H7 (cell line): ENCODE results near the gene FAM174C. TPM values are rescaled to one million over a fixed set of nuclear protein-coding genes. Genes with fewer than 3 reads are reported as not detected.

Source experiments
- DNase-seq: peaks from one replicate; pipeline ENCODE4 v3.0.0; 2012
- H3K27me3 ChIP-seq: 2 replicates; pipeline ENCODE4 v1.6.0; 2011; ENCODE audit warnings: mild to moderate bottlenecking, low read length; ENCODE audit not compliant: control insufficient read depth, insufficient read depth
- H3K36me3 ChIP-seq: replicated peaks from 2 replicates; pipeline ENCODE4 v1.5.1; 2011; ENCODE audit warnings: low read length; ENCODE audit not compliant: control insufficient read depth, insufficient read depth
- H3K4me3 ChIP-seq: 2 replicates; pipeline ENCODE4 v1.5.1; 2011; ENCODE audit warnings: low read depth, mild to moderate bottlenecking, control low read depth, low read length, moderate library complexity; ENCODE audit not compliant: insufficient read depth
- total RNA-seq: library from RNA; depleted of rRNA; stranded (reverse); fragments of >200 nt; shearing (Covaris generic); gene quantifications from 2 replicates; pipeline ENCODE4 v1.2.3, GENCODE V29; 2014

FAM174C gene
- total RNA-seq, 1 experiment from 2014 or later, result 83.1 TPM

DNA sequence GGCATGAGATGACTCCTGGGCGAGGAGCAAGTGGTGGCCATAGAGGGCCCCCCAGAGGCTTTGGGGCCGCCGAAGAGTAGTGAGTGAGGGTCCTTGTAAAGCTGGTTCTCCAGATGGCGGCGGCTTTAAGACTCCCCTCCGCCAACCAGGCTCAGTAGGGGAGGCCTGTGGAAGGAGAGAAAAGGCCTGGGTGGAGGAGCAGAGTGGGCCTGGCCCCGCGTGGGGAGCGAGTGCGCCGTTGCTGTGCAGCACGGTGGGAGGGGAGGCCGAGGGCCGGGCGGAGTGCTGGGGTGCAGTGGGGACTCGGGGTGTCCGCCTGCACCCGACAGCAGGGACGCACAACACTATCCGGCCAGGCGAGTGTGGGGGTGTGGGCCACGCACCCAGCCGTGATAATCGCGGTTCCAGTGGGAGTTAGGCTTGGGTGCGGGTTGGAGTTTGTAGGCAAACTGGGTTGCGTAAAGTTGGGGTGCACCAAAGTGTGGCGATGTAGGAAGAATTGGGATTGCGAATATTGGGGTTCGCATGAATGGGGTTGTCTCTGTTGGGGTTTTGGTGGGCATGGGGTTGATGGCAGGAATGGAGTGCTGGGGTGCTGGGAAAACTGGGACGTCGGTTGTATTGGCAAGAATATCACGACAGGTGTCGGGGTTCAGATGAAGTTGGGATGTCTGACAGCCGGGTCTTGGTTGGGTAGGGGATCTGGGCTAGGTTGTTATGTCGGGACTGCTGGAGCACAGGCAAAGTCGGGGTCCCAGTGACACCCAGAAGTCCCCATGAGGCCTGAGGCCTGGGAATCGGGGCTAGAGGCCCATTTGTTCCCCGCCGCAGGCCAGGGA lies 6.9 kb upstream of the FAM174C start:
- Histone ChIP-seq H3K36me3 (peaks cover 26% of the 10 kb centered on the region), H3K4me3 (peak overlapping the region; percentile 17; the same call in 1 of the 2 replicates), H3K27me3 (peaks cover 3% of the 10 kb centered on the region)
- DNase-seq, result peak; percentile 69

DNA sequence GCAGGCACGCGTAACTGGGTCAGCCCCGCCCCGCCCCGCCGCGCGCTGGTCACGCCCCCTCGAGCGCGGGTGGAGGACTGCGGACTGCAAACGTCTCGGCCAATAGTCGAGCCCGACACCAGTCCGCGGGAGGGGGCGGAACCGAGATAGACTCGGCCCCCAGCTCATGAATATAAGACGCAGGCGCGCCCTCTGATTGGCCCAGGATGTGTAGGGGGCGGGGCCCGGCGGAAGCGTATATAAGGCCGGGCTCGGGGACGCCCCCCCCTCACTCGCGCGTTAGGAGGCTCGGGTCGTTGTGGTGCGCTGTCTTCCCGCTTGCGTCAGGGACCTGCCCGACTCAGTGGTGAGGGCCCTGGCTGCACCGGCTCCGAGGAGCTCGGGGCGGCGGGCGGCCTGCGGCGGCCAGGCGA lies 6.3 kb upstream of the FAM174C start, which contains the start of gene CIRBP:
Gene CIRBP, plus strand, starts transcription at position 268 of the 413 bp plus-strand sequence. CDS start 1,602 bp downstream, outside the sequence.
- Histone ChIP-seq H3K36me3 (peaks cover 31% of the 10 kb centered on the region), H3K4me3 (peak within 1 kb of the TSS; percentile 85), H3K27me3 (peaks cover 3% of the 10 kb centered on the region)
- DNase-seq, result peak; percentile 100

DNA sequence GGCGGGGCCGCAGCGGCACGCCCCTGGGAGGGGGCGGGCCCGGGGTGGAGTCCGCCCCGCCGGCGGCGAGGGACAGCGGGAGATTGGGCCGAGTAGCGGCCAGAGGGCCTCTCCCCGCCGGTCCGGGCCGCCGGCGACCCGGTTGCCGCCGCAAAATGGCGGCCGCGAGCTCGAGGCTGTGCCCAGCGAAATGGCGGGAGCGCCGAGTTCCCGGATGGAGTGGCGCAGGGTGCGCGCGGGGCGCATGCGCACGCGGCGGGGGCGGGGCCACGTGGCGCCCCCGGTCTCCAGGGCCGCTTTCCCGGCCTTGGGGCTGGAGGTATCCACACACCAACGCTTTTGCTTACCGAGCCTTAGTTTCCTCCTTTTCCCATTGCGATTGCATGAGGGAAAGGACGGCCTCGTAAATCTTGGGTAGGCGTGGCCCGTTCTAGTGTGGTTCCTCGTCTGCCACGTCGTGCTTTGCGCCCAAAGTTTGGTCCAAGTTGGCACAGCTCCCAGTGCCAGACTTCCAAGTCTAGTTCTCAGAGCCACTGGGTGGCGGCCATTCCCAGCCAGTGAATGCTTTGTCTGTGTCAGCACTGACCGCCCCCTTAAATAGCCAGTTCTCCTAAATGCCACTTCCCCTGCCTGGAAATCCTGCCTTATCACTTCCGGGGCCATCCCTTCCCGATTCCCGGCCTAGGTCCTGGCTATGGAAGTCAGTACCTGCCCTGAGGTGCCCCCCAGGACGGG lies 5.7 kb upstream of the FAM174C start:
- H3K27me3 ChIP-seq, result peaks cover 3% of the 10 kb centered on the region
- H3K4me3 ChIP-seq, result peak overlapping the region; percentile 85
- DNase-seq, result peak; percentile 98
- H3K36me3 ChIP-seq, result peaks cover 32% of the 10 kb centered on the region

DNA sequence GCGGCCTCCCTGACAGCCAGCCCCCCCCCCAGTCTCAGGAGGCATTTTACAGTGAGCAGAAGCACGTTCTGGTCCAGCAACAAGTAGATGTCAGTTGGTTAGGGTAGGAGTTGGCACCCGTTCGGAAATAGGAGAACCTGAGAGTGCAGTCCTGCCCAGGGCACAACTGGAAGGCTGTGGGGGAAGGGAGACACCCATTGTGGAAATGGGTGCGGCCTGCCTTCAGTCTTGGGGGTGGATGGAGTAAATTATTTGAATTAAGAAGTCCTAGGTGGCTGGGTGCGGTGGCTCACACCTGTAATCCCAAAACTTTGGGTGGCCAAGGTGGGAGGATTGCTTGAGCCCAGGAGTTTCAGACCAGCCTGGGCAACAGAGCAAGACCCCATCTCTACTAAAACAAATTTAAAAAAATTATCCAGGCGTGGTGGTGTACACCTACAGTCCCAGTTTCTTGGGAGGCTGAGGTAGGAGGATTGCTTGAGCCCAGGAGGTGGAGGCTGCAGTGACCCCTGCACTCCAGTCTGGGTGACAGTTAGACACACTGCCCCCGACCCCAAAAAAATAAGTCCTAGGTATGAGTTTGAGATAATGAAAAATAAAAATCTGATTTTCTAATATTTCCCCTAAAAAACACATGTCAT lies 5.0 kb upstream of the FAM174C start:
- peaks cover 32% of the 10 kb centered on the region for H3K36me3 ChIP-seq
- no peak for DNase-seq
- H3K4me3 ChIP-seq, result peak overlapping the region; percentile 85
- H3K27me3 ChIP-seq, result peaks cover 3% of the 10 kb centered on the region

DNA sequence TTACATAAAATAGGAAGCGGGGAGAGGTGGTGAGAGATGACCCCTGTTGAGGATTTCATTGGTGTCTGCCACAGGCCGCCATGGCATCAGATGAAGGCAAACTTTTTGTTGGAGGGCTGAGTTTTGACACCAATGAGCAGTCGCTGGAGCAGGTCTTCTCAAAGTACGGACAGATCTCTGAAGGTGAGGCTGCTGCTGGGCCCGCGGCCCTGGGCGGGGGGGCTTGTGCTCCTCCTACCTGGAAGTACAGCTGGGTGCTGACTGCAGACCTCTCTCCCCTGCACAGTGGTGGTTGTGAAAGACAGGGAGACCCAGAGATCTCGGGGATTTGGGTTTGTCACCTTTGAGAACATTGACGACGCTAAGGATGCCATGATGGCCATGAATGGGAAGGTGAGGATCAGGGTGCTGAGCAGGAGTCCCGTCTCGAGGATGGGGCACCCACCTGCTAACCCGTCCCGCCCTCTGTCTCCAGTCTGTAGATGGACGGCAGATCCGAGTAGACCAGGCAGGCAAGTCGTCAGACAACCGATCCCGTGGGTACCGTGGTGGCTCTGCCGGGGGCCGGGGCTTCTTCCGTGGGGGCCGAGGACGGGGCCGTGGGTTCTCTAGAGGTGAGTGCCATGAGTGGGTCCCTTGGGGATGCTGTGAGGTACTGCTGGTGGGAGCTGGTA lies 4.3 kb upstream of the FAM174C start:
- Histone ChIP-seq H3K36me3 (peaks cover 32% of the 10 kb centered on the region), H3K27me3 (peaks cover 3% of the 10 kb centered on the region), H3K4me3 (no peak overlapping the region)
- no peak for DNase-seq

DNA sequence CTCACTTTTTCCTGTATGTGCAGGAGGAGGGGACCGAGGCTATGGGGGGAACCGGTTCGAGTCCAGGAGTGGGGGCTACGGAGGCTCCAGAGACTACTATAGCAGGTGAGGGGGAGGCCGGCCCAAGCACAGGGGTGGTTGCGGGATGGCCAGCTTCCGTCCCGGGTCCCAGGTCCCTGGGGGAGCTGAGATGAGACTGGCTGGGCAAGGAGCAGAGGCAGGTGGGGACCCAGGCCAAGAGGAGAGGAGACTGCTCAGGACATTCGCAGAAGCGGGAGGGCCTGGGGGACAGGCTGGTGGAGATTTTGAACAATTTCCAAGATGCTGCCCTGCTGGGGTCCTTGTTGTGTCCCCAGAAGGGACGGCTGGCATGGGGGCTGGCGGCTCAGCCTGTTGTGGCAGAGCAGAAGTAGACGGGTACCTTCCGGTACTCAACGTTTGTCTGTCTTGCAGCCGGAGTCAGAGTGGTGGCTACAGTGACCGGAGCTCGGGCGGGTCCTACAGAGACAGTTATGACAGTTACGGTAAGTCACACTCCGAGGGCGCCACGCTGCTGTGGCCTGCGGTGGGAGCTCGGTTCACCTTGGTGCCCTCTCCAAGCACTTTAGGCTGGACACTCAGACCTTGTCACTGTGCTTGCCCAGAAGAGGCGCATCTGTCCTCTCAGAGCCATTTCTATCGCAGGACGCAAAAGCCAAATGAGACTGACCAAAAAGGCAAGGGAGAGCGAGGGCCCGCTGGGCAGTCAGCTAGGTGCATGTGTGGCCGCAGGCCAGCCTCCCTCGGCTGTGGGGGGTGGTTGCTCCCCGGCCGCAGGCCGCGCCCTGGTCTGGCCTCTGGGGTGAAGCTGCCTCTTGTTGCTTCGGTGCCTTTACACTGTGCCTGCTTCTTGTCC lies 3.6 kb upstream of the FAM174C start:
- DNase-seq, result no peak
- Histone ChIP-seq H3K27me3 (peaks cover 3% of the 10 kb centered on the region), H3K36me3 (peaks cover 32% of the 10 kb centered on the region), H3K4me3 (no peak overlapping the region)

DNA sequence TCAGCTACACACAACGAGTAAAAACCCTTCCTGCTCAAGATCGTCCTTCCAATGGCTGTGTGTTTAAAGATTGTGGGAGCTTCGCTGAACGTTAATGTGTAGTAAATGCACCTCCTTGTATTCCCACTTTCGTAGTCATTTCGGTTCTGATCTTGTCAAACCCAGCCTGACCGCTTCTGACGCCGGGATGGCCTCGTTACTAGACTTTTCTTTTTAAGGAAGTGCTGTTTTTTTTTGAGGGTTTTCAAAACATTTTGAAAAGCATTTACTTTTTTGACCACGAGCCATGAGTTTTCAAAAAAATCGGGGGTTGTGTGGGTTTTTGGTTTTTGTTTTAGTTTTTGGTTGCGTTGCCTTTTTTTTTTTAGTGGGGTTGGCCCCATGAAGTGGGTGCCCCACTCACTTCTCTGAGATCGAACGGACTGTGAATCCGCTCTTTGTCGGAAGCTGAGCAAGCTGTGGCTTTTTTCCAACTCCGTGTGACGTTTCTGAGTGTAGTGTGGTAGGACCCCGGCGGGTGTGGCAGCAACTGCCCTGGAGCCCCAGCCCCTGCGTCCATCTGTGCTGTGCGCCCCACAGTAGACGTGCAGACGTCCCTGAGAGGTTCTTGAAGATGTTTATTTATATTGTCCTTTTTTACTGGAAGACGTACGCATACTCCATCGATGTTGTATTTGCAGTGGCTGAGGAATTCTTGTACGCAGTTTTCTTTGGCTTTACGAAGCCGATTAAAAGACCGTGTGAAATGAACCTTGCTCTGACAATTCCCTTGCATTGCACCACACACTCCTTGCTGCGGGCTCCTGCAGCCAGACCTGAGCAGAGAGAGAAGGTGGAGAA lies 2.7 kb upstream of the FAM174C start:
- DNase-seq, result no peak
- Histone ChIP-seq H3K36me3 (peaks cover 32% of the 10 kb centered on the region), H3K4me3 (no peak overlapping the region), H3K27me3 (no peaks in the 10 kb centered on the region; the same call in 1 of the 2 replicates)

DNA sequence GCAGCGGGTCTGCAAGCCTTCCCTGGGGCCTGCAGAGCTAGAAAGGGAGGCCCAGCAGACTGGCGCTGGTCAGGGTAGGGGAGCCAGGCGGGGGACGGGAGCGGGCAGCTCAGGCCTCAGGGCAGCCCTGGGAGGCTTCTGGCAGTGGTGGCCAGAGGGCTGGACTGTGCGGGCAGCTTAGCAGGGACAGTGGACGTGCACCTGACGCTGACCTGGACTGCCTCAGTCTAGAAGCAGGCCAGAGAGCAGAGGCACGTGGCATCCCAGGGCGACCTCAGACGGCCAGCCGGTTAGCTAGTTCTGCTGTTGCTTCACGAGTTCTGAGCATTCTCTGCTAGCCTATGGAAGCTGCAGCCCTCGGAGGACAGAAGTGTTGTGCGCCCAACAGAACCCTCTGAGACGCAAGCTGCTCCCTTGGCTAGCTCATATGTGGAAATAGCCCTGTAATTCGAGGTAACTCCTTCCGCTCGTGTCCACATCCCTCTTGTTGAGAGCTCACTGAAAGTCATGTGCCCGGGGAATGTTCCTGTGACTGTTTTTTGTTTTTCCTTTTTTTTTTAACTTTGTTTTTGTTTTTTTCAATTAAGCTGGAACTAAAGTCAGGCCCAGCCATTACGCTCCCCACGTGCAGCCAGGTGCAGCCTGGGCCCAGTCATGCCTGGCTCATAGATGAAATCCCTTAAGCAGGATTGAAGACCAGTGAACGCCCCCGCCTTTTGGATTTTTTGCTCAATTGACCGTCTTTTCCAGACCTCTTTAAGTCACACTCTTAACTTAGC lies 1.9 kb upstream of the FAM174C start:
- no peaks in the 10 kb centered on the region for H3K27me3 ChIP-seq
- no peak for DNase-seq
- no peak overlapping the region for H3K4me3 ChIP-seq
- H3K36me3 ChIP-seq, result peaks cover 32% of the 10 kb centered on the region

DNA sequence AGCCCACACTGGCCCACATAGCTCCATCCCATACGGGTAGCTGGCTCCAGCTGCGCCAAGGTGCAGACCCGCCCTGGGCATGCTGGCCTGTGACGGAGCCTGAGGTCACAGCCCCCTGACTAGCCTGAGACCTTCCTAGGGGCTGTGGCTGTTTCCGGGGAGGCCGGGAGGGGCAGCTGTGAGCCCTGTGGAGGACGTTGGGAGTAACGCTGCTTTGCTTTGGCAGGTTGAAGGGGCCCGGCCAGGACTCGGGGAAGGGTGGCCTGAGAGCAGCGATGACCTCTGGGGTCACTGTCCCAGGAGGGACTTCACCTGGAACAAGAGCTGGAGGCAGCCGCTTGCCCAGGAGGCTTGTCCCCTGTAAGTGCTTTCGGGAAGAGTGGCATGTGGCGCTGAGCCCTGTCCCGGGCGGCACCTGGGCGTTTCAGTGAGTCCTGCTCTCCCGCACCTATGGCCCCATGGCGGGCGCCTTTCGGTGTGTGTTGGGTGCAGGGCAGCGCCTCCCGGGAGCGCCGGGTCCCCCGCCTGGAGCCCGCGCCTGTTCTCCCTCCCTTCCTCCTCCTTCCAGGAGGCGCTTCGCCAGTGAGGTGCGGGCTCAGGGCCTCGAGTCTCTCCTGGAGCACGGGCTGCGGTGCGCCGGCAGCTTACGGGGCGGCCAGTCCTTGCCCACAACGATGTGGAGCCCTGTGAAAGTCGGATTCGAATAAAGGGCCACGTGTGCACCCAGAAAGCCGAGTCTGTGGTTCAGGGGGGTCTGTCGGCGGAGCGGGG lies 1.1 kb upstream of the FAM174C start:
- peak overlapping the region; percentile 82 for H3K4me3 ChIP-seq
- peaks cover 34% of the 10 kb centered on the region for H3K36me3 ChIP-seq
- no peaks in the 10 kb centered on the region for H3K27me3 ChIP-seq
- DNase-seq, result peak; percentile 71

DNA sequence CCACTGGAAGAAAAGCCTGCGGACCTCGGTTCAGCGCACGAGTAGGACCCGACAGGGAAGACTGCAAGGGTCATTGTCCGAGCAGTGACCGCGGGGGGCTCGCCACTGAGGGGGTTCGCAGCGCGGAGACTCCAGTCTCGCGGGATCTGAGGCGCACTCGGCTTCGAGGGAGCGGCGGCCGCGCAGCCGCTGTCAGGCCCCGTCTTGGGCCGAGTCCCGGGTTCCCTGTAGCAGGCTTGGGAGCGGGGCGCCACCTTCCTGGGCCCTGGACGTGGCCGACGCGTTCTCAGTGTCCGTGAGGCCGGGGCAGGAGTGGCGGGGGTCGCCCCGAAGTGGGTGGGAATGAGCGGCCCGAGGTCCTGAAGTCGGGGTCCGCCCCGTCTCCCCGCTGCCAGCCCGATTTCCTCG lies 474 bp upstream of the FAM174C start:
- Histone ChIP-seq H3K4me3 (peak overlapping the region; percentile 82), H3K27me3 (no peaks in the 10 kb centered on the region), H3K36me3 (peaks cover 34% of the 10 kb centered on the region)
- DNase-seq, result no peak

DNA sequence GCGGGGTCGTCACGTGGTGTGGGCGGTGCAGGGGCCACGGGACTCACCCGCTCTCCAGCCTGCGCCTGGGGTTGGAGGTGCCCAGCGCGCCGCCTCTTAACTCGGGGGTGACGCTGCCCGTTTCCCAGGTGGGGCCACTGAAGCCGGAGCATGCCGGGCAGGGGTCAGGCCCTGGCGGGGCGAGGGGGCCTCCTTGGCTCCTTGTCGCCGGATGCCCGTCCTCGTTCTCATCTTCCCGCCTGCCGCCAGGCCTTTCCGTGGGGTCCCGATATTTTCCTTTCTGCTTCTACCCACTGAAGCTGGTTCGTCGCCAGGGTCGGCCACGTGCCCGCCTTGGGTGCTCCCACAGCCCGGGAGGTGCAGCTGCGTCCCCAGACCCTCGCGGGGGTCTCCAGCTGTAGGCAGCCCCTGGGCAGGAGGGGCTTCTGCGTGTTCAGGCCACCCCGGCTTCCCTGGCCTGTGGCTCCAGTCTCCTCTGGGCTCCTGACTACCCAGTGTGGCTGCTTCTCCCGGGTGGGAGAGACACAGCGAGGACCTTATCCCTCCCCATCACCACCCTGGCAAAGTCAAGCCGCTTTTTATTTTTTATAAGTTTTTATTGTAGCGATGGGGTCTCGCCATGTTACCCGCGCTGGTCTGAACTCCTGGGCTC lies 772 bp downstream of the FAM174C start:
- Histone ChIP-seq H3K4me3 (peak overlapping the region; percentile 82), H3K36me3 (peaks cover 27% of the 10 kb centered on the region)
- no peak for DNase-seq

More for the DNA sequence above, 772 bp downstream of the FAM174C start:
- H3K27me3 ChIP-seq, result no peaks in the 10 kb centered on the region
